HUES6 (cell line): ENCODE measurements around the gene AXIN2.
A peak's percentile ranks its signal among the peaks of the same experiment; 100 is the strongest.

Source experiments
- H3K27ac ChIP-seq: 2 replicates; pipeline ENCODE4 v1.7.0; 2013; ENCODE audit warnings: low read depth, mild to moderate bottlenecking, low read length, inconsistent platforms
- H3K27me3 ChIP-seq: 2 replicates; pipeline ENCODE4 v1.6.1; 2013; ENCODE audit warnings: low read length; ENCODE audit not compliant: control insufficient read depth, insufficient read depth
- H3K36me3 ChIP-seq: 2 replicates; pipeline ENCODE4 v1.6.1; 2013; ENCODE audit warnings: low read length; ENCODE audit not compliant: control insufficient read depth, insufficient read depth
- H3K4me1 ChIP-seq: 2 replicates; pipeline ENCODE4 v1.6.1; 2013; ENCODE audit warnings: low read length; ENCODE audit not compliant: control insufficient read depth, insufficient read depth
- H3K4me3 ChIP-seq: 2 replicates; pipeline ENCODE4 v1.5.1; 2013; ENCODE audit warnings: low read depth, low read length
- H3K9ac ChIP-seq: one replicate; pipeline ENCODE4 v1.6.1; 2013; ENCODE audit warnings: mild to moderate bottlenecking, low read length
- H3K9me3 ChIP-seq: 2 replicates; pipeline ENCODE4 v1.6.1; 2013; ENCODE audit warnings: low read depth, low read length; ENCODE audit not compliant: control insufficient read depth, insufficient read depth

AXIN2 gene

DNA sequence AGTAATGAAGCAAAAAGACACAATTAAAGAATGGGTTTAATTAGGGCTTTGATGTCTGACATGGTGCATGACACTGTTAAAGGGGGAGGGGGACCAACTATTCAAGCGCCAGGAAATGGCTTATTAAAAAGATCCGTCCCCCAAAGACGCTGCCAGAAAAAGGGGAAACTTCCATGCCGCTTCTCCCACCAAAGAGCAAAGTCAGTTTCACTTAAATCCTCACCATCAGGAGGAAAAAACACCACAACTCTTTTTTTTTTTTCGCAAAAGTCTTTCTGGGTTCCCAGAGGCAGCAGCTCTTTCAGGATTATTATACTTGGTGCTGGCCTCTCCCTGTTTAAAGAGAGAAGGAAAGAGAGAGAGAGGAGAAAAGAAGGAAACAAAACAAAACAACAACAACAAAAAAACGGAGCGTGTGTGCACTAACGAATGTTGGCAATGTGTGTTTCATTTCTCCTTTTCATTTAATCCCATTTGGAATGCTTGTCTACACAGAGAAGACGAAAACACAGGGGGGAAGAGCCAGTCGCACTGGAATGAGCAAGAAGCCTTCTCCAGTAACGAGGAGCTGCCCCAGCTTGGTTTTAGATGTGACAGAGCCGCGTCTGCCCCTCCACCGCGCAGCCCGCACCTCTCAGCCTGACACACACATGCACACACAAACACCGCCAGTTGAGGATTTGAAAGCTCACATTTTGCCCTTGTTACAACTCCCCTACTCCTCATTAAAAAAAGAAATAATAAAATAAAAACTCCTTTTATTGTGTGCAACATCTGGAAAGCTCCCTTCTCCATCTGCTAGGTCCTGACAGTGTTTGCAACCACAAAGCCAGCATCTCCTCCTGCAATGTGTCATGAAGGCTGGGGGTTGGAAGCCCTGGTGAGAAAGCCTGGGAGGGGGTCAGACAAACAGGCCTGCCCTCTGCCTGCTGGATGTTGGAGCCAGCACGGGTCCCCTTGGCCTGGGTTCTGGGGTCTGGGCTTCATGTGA lies 32.7 kb upstream of the AXIN2 start:
- Histone ChIP-seq H3K27me3 (no peaks in the 10 kb centered on the region), H3K9me3 (no peaks in the 10 kb centered on the region), H3K36me3 (no peaks in the 10 kb centered on the region), H3K4me1 (peaks cover 34% of the 10 kb centered on the region), H3K9ac (peak overlapping the region; percentile 77), H3K27ac (peak overlapping the region; percentile 77; the same call in 1 of the 2 replicates), H3K4me3 (peak overlapping the region; percentile 38)

DNA sequence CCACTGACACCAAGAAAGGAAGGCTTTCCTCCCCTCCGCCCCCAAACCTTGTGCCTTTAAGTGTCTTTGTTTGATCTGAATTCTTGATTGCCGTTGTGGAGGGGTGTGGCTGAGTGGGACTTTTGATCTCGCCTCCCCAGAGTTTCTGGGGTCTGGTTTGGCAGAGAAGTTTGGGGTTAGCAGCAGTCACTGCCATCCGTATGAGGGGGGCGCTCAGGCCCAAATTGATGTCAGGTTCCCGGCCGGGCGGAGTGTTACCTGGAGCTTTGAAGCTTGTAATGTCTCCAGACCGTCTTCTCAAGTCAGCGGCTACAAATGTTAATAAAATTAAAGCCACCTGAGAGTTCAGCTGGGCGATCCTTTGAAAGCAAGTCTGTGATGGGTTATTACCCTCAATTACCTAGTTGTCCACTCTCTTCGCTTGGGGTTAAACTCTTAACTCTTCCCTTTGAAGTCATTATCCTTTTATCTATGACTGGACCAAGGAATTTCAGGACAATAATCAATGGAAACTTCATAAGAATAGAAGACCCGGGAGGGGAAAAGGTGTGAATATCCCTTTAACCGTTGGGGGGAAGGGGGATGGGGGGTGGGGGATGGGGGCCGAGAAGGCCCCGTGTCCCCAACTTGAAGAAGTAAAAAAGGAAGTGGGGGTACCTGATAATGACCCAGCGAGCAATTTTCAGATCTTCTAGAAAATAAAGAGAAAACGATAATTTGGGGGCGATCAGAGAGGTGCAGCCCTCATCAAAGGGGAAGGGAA lies 31.8 kb upstream of the AXIN2 start:
- Histone ChIP-seq H3K27me3 (no peaks in the 10 kb centered on the region), H3K9me3 (no peaks in the 10 kb centered on the region), H3K4me1 (peaks cover 40% of the 10 kb centered on the region), H3K9ac (peak overlapping the region; percentile 80), H3K4me3 (peak overlapping the region; percentile 38), H3K36me3 (no peaks in the 10 kb centered on the region), H3K27ac (peak overlapping the region; percentile 78; the same call in 1 of the 2 replicates)

DNA sequence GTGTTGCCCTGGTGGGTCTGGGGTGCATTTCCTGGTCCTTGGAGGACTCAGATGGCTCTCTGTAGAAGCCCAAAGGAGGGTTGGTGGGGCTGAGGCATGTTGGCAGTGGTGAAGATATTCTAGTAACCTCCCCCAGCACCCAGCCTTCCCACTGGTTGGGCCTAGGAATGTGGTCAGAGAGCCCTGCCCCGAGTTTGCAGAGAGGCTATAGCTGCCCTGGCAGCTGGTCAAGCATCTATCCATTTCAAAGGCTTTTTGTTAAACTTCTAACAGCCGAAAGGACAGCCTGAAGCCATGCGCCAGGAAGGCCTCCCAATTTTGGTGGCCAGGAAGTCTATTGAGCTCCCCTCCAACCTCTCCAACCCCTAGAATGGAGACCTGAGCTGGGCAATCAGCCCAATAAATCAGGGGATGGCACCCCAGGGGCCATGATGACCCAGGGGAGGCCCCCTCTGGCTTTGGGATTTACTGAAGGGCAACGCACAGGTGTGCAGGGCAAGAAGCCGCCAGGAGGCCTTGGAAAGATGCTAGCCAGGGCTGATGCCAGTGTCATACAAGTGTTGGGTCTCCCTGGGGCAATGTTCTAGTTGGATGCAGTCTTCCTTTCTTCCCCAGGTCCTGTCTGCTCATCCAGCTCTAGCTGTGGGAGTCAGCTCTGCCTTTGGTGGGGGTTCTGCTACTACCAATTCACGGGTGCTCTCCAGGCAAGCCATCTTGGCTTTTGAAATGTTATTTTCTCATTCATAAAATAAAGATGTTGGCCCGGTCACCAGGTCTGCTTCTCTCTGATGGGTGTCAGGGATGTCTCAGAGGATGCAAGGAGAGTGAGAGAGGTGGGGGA lies 30.9 kb upstream of the AXIN2 start:
- H3K9me3 ChIP-seq, result no peaks in the 10 kb centered on the region
- peak overlapping the region; percentile 78; the same call in 1 of the 2 replicates for H3K27ac ChIP-seq
- H3K27me3 ChIP-seq, result no peaks in the 10 kb centered on the region
- H3K9ac ChIP-seq, result peak overlapping the region; percentile 80
- H3K4me3 ChIP-seq, result peak overlapping the region; percentile 2; the same call in 1 of the 2 replicates
- peaks cover 47% of the 10 kb centered on the region for H3K4me1 ChIP-seq
- H3K36me3 ChIP-seq, result no peaks in the 10 kb centered on the region

DNA sequence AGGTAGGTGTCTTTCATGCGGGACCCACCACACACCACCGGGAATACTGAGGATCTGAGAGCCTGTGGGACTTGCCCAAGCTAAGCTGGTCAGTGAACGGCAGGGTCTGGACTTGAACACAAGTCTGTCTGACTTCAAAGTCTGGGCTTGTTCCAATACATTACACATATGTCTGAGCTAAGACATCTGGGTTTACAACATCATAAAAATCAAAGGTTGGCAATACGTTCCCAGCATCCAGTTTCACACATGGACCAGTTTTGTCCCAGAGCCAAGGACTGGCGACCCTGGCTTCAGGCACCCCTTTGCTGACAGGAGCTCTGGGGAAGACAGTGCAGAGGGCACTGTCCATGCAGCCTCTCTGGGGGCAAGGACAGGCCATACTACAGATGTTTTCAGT lies 27.9 kb upstream of the AXIN2 start:
- no peak overlapping the region for H3K27ac ChIP-seq
- H3K27me3 ChIP-seq, result no peaks in the 10 kb centered on the region
- no peak overlapping the region for H3K9ac ChIP-seq
- H3K36me3 ChIP-seq, result no peaks in the 10 kb centered on the region
- peaks cover 45% of the 10 kb centered on the region for H3K4me1 ChIP-seq
- H3K4me3 ChIP-seq, result no peak overlapping the region
- H3K9me3 ChIP-seq, result no peaks in the 10 kb centered on the region

DNA sequence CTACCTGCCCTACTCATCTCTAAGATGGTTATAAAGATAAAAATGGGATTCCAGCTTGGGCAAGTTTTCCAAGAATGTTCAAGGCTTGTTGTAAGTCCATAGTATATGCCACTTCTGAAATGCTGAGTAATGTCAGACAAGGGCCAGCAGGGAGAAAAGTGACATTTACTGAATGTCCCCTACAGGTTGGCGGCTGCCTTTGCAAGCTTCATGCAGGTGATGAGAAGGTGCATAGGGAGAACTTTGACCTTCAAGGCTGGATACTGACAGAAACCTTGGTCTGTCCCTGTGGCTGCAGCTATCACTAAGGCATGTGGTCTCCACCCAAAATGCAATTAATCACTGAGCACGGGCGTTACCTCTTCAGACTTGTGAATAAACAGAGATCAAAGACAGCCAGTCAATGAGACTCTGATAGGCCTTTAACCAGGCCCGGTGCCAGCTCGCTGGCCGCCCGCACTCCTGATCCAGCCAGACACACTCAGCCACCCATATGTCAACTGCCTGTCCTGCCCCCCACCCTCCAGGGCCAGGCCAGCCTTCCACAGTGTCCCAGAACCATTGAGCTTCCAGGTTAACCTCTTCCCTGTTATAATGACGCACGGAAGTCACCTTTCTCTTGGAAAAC lies 26.8 kb upstream of the AXIN2 start:
- Histone ChIP-seq H3K27ac (no peak overlapping the region), H3K36me3 (no peaks in the 10 kb centered on the region), H3K4me1 (peaks cover 36% of the 10 kb centered on the region), H3K27me3 (no peaks in the 10 kb centered on the region), H3K4me3 (no peak overlapping the region), H3K9ac (no peak overlapping the region), H3K9me3 (no peaks in the 10 kb centered on the region)

DNA sequence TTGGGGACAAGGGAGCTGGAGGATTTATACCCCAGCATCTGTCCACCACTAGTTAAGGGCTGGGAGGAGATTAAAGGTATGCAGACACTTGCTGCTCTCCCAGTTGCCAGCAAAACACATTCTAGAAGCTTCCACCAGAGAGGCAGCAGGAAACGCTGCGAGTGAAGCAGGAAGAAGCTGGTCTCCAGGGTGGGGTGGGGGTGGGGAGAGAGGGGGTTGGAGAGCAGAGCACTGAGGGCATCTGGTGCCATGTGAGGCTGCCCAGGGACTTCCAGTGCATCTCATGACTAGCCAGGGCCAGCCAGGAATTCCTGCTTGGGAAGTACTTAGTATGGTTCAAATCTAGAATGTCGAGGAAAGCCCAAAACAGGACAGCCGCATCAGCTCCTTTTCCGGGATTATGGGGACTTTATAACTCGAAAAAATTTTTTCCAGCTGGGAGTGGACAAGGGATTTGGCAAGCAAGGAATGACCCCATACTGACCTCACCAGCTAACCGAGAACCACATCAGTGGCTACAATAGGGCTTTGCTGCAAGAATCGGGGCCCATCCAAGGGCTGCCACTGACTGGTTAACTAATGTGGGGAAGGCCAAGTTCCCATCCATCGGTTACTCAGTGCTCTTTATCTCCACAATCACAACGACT lies 26.2 kb upstream of the AXIN2 start:
- Histone ChIP-seq H3K4me1 (peaks cover 30% of the 10 kb centered on the region), H3K27me3 (no peaks in the 10 kb centered on the region), H3K27ac (no peak overlapping the region), H3K9me3 (no peaks in the 10 kb centered on the region), H3K4me3 (no peak overlapping the region), H3K36me3 (no peaks in the 10 kb centered on the region), H3K9ac (no peak overlapping the region)

DNA sequence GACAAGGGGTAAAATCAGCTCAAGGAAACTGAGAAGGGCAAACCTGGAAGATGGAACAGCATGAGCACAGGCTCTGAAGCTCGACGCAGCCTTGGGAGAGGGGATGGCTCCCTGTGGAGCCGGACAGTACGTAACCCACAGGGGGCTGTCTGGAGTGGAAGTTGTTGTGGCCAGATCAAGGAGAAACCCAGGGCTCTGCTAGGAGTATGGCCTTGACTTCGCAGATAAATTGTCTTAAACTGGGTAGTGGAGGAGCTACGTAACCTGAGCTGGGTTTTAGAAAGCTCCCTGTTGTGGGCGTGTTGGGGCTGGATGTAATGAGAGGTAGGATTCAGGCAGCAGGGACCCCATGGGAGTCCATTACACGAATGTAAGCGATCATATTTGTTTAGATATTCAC lies 25.5 kb upstream of the AXIN2 start:
- no peak overlapping the region for H3K4me3 ChIP-seq
- H3K9me3 ChIP-seq, result no peaks in the 10 kb centered on the region
- peaks cover 23% of the 10 kb centered on the region for H3K4me1 ChIP-seq
- no peaks in the 10 kb centered on the region for H3K27me3 ChIP-seq
- no peak overlapping the region for H3K27ac ChIP-seq
- H3K36me3 ChIP-seq, result no peaks in the 10 kb centered on the region
- H3K9ac ChIP-seq, result no peak overlapping the region

DNA sequence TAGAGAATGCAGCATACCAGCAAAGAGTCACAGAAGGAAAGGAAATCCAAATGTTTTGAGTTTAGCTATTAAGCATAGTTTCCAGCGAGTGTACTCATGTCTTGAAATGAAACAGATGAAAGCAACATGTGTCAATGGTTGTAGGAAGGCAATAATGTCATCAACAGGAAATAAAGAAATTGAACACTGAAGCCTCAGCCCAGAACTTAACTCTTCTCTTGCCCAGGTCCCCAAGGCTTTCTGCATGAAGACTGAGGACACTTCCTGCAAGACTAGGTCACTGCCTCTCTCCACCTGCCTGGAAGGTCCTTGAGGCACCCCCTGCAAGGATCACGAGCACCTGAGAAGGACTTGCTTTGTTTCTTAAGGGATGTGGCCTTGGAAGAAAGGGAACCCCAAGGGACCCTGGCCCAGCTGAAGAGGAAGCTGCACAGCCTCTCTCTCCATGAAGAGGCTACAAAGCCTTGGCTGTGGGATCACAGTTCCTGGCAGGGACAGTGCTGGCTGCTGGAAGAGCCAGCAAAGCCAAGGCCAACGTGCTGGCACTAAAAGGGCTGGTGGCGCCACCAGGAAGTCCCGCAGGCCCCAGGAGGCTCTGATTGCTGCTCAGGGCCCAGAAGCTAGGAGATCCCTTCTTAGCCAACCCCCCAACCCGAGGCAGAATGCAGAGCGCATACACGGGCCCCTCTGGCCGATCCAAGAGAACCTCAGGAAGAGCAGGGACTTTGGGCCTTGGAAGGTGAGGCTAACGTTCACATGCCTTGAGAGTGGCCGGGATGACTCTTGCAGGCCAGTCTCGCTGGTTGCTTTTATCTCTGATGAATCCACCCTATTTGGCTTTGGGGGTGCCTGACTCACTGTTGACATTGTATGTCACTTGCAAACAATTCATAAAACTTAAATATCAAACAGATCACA lies 23.4 kb upstream of the AXIN2 start:
- Histone ChIP-seq H3K27ac (no peak overlapping the region), H3K9me3 (no peaks in the 10 kb centered on the region), H3K27me3 (no peaks in the 10 kb centered on the region), H3K4me1 (peaks cover 20% of the 10 kb centered on the region), H3K4me3 (no peak overlapping the region), H3K9ac (no peak overlapping the region), H3K36me3 (no peaks in the 10 kb centered on the region)

DNA sequence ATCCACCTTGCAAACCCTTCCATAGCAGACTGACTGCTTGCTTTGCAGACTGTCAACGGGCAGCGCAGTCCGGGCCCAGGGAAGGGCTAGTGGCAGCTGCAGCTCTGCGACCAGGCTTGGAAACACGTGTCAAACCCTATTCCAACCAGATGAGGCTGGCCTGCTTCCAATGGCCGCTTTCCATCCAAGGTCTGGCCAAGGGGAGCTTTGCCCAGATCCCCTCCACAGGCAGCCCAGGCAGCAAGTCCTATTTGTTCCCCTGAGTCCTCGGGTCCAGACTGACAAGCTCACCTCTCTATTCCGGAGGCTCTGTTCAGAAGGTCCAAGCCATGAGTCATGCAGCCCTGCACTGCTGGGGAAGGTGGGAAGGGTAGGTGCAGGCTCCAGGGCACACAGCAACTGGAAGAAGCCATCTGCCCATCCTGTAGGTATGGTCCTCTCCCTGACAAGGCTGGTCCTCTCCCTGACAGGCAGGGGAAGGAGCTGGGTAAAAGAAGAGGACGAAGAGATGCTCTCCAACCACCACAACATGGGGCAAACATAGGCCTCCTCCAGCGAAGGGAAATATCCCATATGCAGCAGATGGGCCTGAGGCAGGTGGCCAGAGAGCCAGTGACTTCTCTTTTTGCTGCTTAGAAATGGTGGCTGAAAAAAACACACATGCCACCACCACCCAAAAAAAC lies 22.6 kb upstream of the AXIN2 start:
- Histone ChIP-seq H3K4me3 (no peak overlapping the region), H3K9ac (no peak overlapping the region), H3K9me3 (no peaks in the 10 kb centered on the region), H3K4me1 (peaks cover 20% of the 10 kb centered on the region), H3K27ac (no peak overlapping the region), H3K36me3 (no peaks in the 10 kb centered on the region), H3K27me3 (no peaks in the 10 kb centered on the region)
